ENCODE measurements around the gene RIT1.

DNA sequence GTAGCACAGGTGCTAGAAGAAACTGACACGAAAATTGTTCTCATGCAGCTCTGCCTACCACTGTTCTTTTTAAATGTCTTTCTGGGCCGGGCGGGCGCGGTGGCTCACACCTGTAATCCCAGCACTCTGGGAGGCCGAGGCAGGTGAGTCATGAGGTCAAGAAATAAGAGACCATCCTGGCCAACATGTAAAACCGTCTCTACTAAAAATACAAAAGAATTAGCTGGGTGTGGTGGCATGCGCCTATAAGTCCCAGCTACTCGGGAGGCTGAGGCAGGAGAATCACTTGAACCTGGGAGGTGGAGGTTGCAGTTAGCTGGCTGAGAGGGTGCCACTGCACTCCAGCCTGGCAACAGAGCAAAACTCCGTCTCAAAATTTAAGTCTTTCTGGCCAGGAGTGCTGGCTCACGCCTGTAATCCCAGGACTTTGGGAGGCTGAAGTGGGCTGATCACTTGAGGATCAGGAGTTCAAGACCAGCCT, 947 bp upstream of the RIT1 start:
- TF ChIP-seq POLR2A (IDR thresholded peaks at IDR 0.05): no peak
- TF ChIP-seq, protein P1, sequence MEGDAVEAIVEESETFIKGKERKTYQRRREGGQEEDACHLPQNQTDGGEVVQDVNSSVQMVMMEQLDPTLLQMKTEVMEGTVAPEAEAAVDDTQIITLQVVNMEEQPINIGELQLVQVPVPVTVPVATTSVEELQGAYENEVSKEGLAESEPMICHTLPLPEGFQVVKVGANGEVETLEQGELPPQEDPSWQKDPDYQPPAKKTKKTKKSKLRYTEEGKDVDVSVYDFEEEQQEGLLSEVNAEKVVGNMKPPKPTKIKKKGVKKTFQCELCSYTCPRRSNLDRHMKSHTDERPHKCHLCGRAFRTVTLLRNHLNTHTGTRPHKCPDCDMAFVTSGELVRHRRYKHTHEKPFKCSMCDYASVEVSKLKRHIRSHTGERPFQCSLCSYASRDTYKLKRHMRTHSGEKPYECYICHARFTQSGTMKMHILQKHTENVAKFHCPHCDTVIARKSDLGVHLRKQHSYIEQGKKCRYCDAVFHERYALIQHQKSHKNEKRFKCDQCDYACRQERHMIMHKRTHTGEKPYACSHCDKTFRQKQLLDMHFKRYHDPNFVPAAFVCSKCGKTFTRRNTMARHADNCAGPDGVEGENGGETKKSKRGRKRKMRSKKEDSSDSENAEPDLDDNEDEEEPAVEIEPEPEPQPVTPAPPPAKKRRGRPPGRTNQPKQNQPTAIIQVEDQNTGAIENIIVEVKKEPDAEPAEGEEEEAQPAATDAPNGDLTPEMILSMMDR (IDR thresholded peaks at IDR 0.05): no peak

All from Peyer's patch (tissue), 4 donors.